Right hindlimb (tissue), 1 donor: ENCODE data around the gene SLC30A7.

Experiments used
- DNase-seq: peaks from one replicate; pipeline ENCODE4 v3.0.0-alpha.2; 2018

Gene SLC30A7

GRCh38 chr1:101030881-101031280 lies 135.0 kb downstream of the SLC30A7 start:
- no peak for DNase-seq
